NOMO-1 (cell line): ENCODE measurements around the gene NCKAP1.

ENCODE experiments used
- DNase-seq, 2 experiments: peaks; one replicate each; lab custom pipeline; 2025; ENCODE audit not compliant: unreplicated experiment in 2 of 2; lab: John Stamatoyannopoulos, UW

NCKAP1 gene

GRCh38 chr2:182952741-182953450, 85.4 kb downstream of the NCKAP1 start:
- no peak for DNase-seq

GRCh38 chr2:182951948-182952663, 86.2 kb downstream of the NCKAP1 start:
- DNase-seq, result no peak

- DNase-seq, result no peak
Observed at GRCh38 chr2:182950546-182950945, 87.7 kb downstream of the NCKAP1 start.

- no peak for DNase-seq
Observed at GRCh38 chr2:182949572-182950189, 88.6 kb downstream of the NCKAP1 start.

GRCh38 chr2:182949052-182949451, 89.2 kb downstream of the NCKAP1 start:
- DNase-seq, result no peak

- DNase-seq, result no peak
Observed at GRCh38 chr2:182946958-182947369, 91.3 kb downstream of the NCKAP1 start.

GRCh38 chr2:182943339-182943738, 94.9 kb downstream of the NCKAP1 start:
- no peak for DNase-seq

GRCh38 chr2:182942756-182943155, 95.5 kb downstream of the NCKAP1 start:
- DNase-seq, result no peak

GRCh38 chr2:182941919-182942318, 96.3 kb downstream of the NCKAP1 start:
- DNase-seq, result no peak

- no peak for DNase-seq
Observed at GRCh38 chr2:182941121-182941722, 97.0 kb downstream of the NCKAP1 start.

- no peak for DNase-seq
Observed at GRCh38 chr2:182937870-182938269, 100.4 kb downstream of the NCKAP1 start.

- no peak for DNase-seq
Observed at GRCh38 chr2:182933629-182934028, 104.6 kb downstream of the NCKAP1 start.

GRCh38 chr2:182929972-182930371, 108.3 kb downstream of the NCKAP1 start:
- DNase-seq, result no peak

- DNase-seq, result no peak
Observed at GRCh38 chr2:182924306-182924705, 114.0 kb downstream of the NCKAP1 start.

- DNase-seq, result no peak
Observed at GRCh38 chr2:182921234-182921633, 117.0 kb downstream of the NCKAP1 start.

- DNase-seq, result no peak
Observed at GRCh38 chr2:182920631-182921056, 117.6 kb downstream of the NCKAP1 start.

- DNase-seq, result no peak
Observed at GRCh38 chr2:182920089-182920488, 118.2 kb downstream of the NCKAP1 start.

- no peak for DNase-seq
Observed at GRCh38 chr2:182918961-182919652, 119.2 kb downstream of the NCKAP1 start.

GRCh38 chr2:182917924-182918323, 120.3 kb downstream of the NCKAP1 start:
- DNase-seq, result no peak

GRCh38 chr2:182916417-182916816, 121.8 kb downstream of the NCKAP1 start:
- DNase-seq, result no peak
